K562 (cell line): ENCODE results near the gene DNASE1L1. TPM values are rescaled to one million over a fixed set of nuclear protein-coding genes. Genes with fewer than 3 reads are reported as not detected.

ENCODE experiments used
- SFPQ ChIP-seq: fragments of 200-400 bp; formaldehyde crosslinking; IDR thresholded peaks from 2 replicates; pipeline ENCODE4 v1.6.1; 2017; ENCODE audit warnings: mild to moderate bottlenecking, low read depth, low read length, moderate library complexity
- SP1 ChIP-seq: sonication (generic); formaldehyde crosslinking; IDR thresholded peaks from 2 replicates; pipeline ENCODE4 v1.8.1; 2022; ENCODE audit warnings: mild to moderate bottlenecking, missing genetic modification reagents
- VEZF1 ChIP-seq: fragments of 200-800 bp; sonication (Bioruptor generic); IDR thresholded peaks from 2 replicates; pipeline ENCODE4 v1.6.1; 2017; ENCODE audit warnings: missing genetic modification characterization, missing compliant biosample characterization
- polyA plus RNA-seq, 8 experiments: library from polyadenylated mRNA; depleted of rRNA in 4 of 8; stranded (reverse) in 5 of 8; unstranded in 3 of 8; fragments of >200 nt; fragmentation: Nextera tagmentation in 2 of 8; fragmentation: Illumina TruSeq in 1 of 8; extraction: Ambion mirVana in 2 of 8; extraction: Trizol in 1 of 8; gene quantifications; 2 replicates each; pipeline versions ENCODE4 v1.2.1 to v1.2.3, GENCODE V29; 2011 to 2014; ENCODE audit warnings: inconsistent platforms in 1 of 8, missing spikeins in 1 of 8
- total RNA-seq, 7 experiments: library from RNA; depleted of rRNA in 6 of 7; stranded (reverse); fragments of >200 nt in 6 of 7; fragmentation: Illumina TruSeq in 2 of 7; extraction: Trizol in 2 of 7; gene quantifications; 2 replicates each; pipeline versions ENCODE4 v1.2.1 to v1.2.3, GENCODE V29; 2011 to 2021; ENCODE audit warnings: low replicate concordance in 1 of 7

Gene DNASE1L1
- total and polyA plus RNA-seq, 9 of the 15 experiments (the other 6 are each of a cell fraction or from before 2014, with no cell fraction given): 0.73 to 12.6 (median 7.9) TPM

GRCh38 chrX:154458116-154458953, 49.3 kb upstream of the DNASE1L1 start, which contains the start of gene PLXNA3 (continued):
- peak; percentile 89 for TF ChIP-seq VEZF1 (CRISPR knock-in tag)
- peak; percentile 40; the same call in 1 of the 2 replicates for TF ChIP-seq SP1 (CRISPR knock-in tag)
- TF ChIP-seq SFPQ: no peak
